H1 (cell line): ENCODE measurements around the gene NPFFR1. TPM values are rescaled to one million over a fixed set of nuclear protein-coding genes. Genes with fewer than 3 reads are reported as not detected.

Experiments used
- CTCF ChIA-PET: fragments of 300-600 bp; sonication (Branson Sonifier 250); formaldehyde crosslinking; loops from one replicate; lab custom pipeline; 2021; ENCODE audit not compliant: partially characterized antibody; lab: Charles Lee
- POLR2A ChIA-PET: fragments of 300-600 bp; sonication (Branson Sonifier 250); formaldehyde crosslinking; loops from one replicate; lab custom pipeline; 2021; ENCODE audit warnings: inconsistent platforms; ENCODE audit not compliant: partially characterized antibody; lab: Charles Lee
- DNase-seq, 2 experiments: peaks; one replicate each; pipeline versions ENCODE4 v3.0.0 to v3.0.0-alpha.2; 2010 to 2022; ENCODE audit warnings: low spot score in 2 of 2, low read depth in 1 of 2, mixed read lengths in 1 of 2
- FAIRE-seq: peaks from 2 replicates; lab custom pipeline; 2011; peaks lifted over from hg19 to GRCh38; lab: Jason Lieb, UNC
- H2AFZ ChIP-seq: 2 replicates; pipeline ENCODE4 v1.8.1; 2012; ENCODE audit warnings: low read length, inconsistent platforms
- H2AK5ac ChIP-seq: 2 replicates; pipeline ENCODE4 v1.6.1; 2013; ENCODE audit warnings: low read depth, low read length
- H2BK120ac ChIP-seq: replicated peaks from 2 replicates; pipeline ENCODE3; 2013; ENCODE audit warnings: low read depth, low read length, inconsistent platforms
- H2BK12ac ChIP-seq: 2 replicates; pipeline ENCODE4 v1.6.1; 2013; ENCODE audit warnings: low read depth, low read length
- H2BK15ac ChIP-seq: 2 replicates; pipeline ENCODE4 v1.6.1; 2013; ENCODE audit warnings: low read length
- H2BK20ac ChIP-seq: 2 replicates; pipeline ENCODE4 v1.6.1; 2013; ENCODE audit warnings: low read length
- H2BK5ac ChIP-seq: 2 replicates; pipeline ENCODE4 v1.6.1; 2013; ENCODE audit warnings: low read depth, low read length
- H3K14ac ChIP-seq: 2 replicates; pipeline ENCODE4 v1.6.1; 2013; ENCODE audit warnings: inconsistent platforms; ENCODE audit not compliant: insufficient read length
- H3K18ac ChIP-seq: 2 replicates; pipeline ENCODE4 v1.6.1; 2013; ENCODE audit warnings: low read length; ENCODE audit errors: extremely low read depth
- H3K23ac ChIP-seq: 2 replicates; pipeline ENCODE4 v1.6.1; 2013; ENCODE audit warnings: inconsistent platforms; ENCODE audit not compliant: insufficient read length
- H3K23me2 ChIP-seq: 2 replicates; pipeline ENCODE4 v1.6.1; 2013; ENCODE audit warnings: low read depth, low read length
- H3K27ac ChIP-seq: 2 replicates; pipeline ENCODE4 v1.6.1; 2011; ENCODE audit warnings: low read depth, low read length, inconsistent platforms
- H3K27me3 ChIP-seq, 4 experiments: replicated peaks in 1 of 4; 1 replicate in 1 of 4; 2 replicates in 3 of 4; pipeline versions ENCODE4 v1.6.1 to v1.8.1; 2011 to 2013; ENCODE audit warnings: low read length in 3 of 4, mild to moderate bottlenecking in 3 of 4, inconsistent platforms in 2 of 4, mixed read lengths in 2 of 4, moderate library complexity in 1 of 4; ENCODE audit not compliant: control insufficient read depth in 3 of 4, insufficient read depth in 3 of 4; ENCODE audit errors: extremely low read depth in 1 of 4
- H3K36me3 ChIP-seq, 4 experiments: 2 replicates each; pipeline versions ENCODE4 v1.6.1 to v1.8.1; 2011 to 2013; ENCODE audit warnings: mild to moderate bottlenecking in 4 of 4, low read length in 3 of 4, moderate library complexity in 2 of 4, control low read depth in 1 of 4, inconsistent platforms in 1 of 4; ENCODE audit not compliant: insufficient read depth in 4 of 4, control insufficient read depth in 2 of 4
- H3K4ac ChIP-seq: replicated peaks from 2 replicates; pipeline ENCODE3; 2013; ENCODE audit warnings: low read length, low read depth, mixed read lengths, inconsistent platforms; ENCODE audit not compliant: insufficient read length
- H3K4me1 ChIP-seq, 4 experiments: replicated peaks in 1 of 4; 1 replicate in 1 of 4; 2 replicates in 3 of 4; pipeline versions ENCODE4 v1.6.1 to v1.8.1; 2011 to 2013; ENCODE audit warnings: low read length in 3 of 4, inconsistent platforms in 2 of 4, mixed read lengths in 1 of 4; ENCODE audit not compliant: insufficient read depth in 4 of 4, control insufficient read depth in 3 of 4
- H3K4me2 ChIP-seq, 2 experiments: 2 replicates each; pipeline versions ENCODE4 v1.6.1 to v1.8.1; 2011 to 2013; ENCODE audit warnings: low read depth in 2 of 2, low read length in 2 of 2, control low read depth in 1 of 2, inconsistent platforms in 1 of 2, mild to moderate bottlenecking in 1 of 2; ENCODE audit not compliant: insufficient read depth in 1 of 2
- H3K4me3 ChIP-seq, 4 experiments: fragments of 200-600, 300-600 bp in 1 of 4; sonication (generic), shearing (Covaris generic), sonication (Bioruptor Twin) in 1 of 4; 2 replicates each; pipeline versions ENCODE4 v1.5.1 to v1.8.1; 2011 to 2016; ENCODE audit warnings: low read length in 4 of 4, low read depth in 3 of 4, control low read depth in 2 of 4, inconsistent platforms in 2 of 4, mild to moderate bottlenecking in 2 of 4, mixed read lengths in 1 of 4, moderate library complexity in 1 of 4; ENCODE audit not compliant: insufficient read depth in 2 of 4; ENCODE audit errors: extremely low read depth in 1 of 4
- H3K56ac ChIP-seq: replicated peaks from 2 replicates; pipeline ENCODE3; 2013; ENCODE audit warnings: low read depth, mild to moderate bottlenecking, mixed read lengths, low read length, inconsistent platforms; ENCODE audit not compliant: insufficient read length
- H3K79me1 ChIP-seq: 2 replicates; pipeline ENCODE4 v1.6.1; 2013; ENCODE audit warnings: low read depth, low read length, control low read depth
- H3K79me2 ChIP-seq, 2 experiments: 2 replicates each; pipeline versions ENCODE4 v1.6.1 to v1.8.1; 2012 to 2013; ENCODE audit warnings: low read length in 2 of 2, mild to moderate bottlenecking in 2 of 2, inconsistent platforms in 1 of 2; ENCODE audit not compliant: insufficient read depth in 2 of 2, control insufficient read depth in 1 of 2
- H3K9ac ChIP-seq, 4 experiments: replicated peaks in 1 of 4; 1 replicate in 1 of 4; 2 replicates in 3 of 4; pipeline versions ENCODE4 v1.6.1 to v1.8.1; 2011 to 2013; ENCODE audit warnings: low read depth in 3 of 4, low read length in 3 of 4, control low read depth in 2 of 4, mild to moderate bottlenecking in 2 of 4, moderate library complexity in 2 of 4, inconsistent platforms in 1 of 4; ENCODE audit errors: extremely low read depth in 1 of 4
- H3K9me3 ChIP-seq, 2 experiments: 2 replicates each; pipeline versions ENCODE4 v1.6.1 to v1.8.1; 2012 to 2013; ENCODE audit warnings: mild to moderate bottlenecking in 2 of 2, moderate library complexity in 2 of 2, control low read depth in 1 of 2, inconsistent platforms in 1 of 2, low read depth in 1 of 2, low read length in 1 of 2, mixed read lengths in 1 of 2; ENCODE audit not compliant: insufficient read depth in 2 of 2
- H4K20me1 ChIP-seq, 2 experiments: replicated peaks in 1 of 2; 2 replicates each; pipeline versions ENCODE3 to v1.8.1; 2011 to 2013; ENCODE audit warnings: inconsistent platforms in 2 of 2, low read length in 2 of 2, mild to moderate bottlenecking in 1 of 2; ENCODE audit not compliant: insufficient read depth in 2 of 2, control insufficient read depth in 1 of 2
- H4K5ac ChIP-seq: 2 replicates; pipeline ENCODE4 v1.6.1; 2013; ENCODE audit warnings: low read length, low read depth, mixed read lengths, inconsistent platforms; ENCODE audit not compliant: insufficient read length
- H4K8ac ChIP-seq: 2 replicates; pipeline ENCODE4 v1.8.0; 2013; ENCODE audit warnings: mild to moderate bottlenecking, moderate library complexity, low read length, inconsistent platforms; ENCODE audit not compliant: insufficient read depth; ENCODE audit errors: extremely low read depth
- H4K91ac ChIP-seq: replicated peaks from 2 replicates; pipeline ENCODE3; 2013; ENCODE audit warnings: low read length, mixed read lengths, inconsistent platforms; ENCODE audit not compliant: insufficient read length
- CEBPB ChIP-seq: IDR thresholded peaks from 2 replicates; pipeline ENCODE4 v1.6.1; 2012; ENCODE audit warnings: low read depth, low read length
- ZNF274 ChIP-seq: IDR thresholded peaks from 2 replicates; pipeline ENCODE4 v1.7.0; 2012; ENCODE audit warnings: low read length, borderline replicate concordance; ENCODE audit errors: extremely low read depth
- WGBS, 2 experiments: shearing (Covaris generic) in 1 of 2; methylation state at CpG; one replicate each; pipeline versions ENCODE4 v1.1.6 to v1.1.7; 2013 to 2015; ENCODE audit warnings: low lambda C conversion rate in 2 of 2, mixed read lengths in 2 of 2, inconsistent platforms in 1 of 2, low coverage in 1 of 2, missing lambda C conversion rate in 1 of 2; ENCODE audit not compliant: insufficient replicate concordance in 2 of 2, insufficient coverage in 1 of 2, insufficient read length in 1 of 2; ENCODE audit errors: extremely low coverage in 1 of 2, missing lambda C conversion rate in 1 of 2; 5-methylcytosine and 5-hydroxymethylcytosine counted together
- polyA plus RNA-seq, 7 experiments: library from polyadenylated mRNA; depleted of rRNA in 3 of 7; stranded (reverse) in 5 of 7; unstranded in 2 of 7; fragments of >200 nt in 5 of 7; fragments of 200-250 nt in 2 of 7; gene quantifications; 1 replicate in 5 of 7; 2 replicates in 1 of 7; 4 replicates in 1 of 7; pipeline versions ENCODE4 v1.2.1 to v1.2.3, GENCODE V29; 2011 to 2013; ENCODE audit warnings: missing spikeins in 2 of 7, mixed read lengths in 2 of 7
- total RNA-seq: library from RNA; stranded (reverse); fragmentation: NEBNext Ultra II Directional; extraction: Animal tissue kit (Norgen Biotek cat#: 25700); gene quantifications from 2 replicates; pipeline ENCODE4 v1.2.1, GENCODE V29; 2021

The NPFFR1 gene
- total and polyA plus RNA-seq, 2 of the 8 experiments (the other 6 are each of a cell fraction or from before 2014, with no cell fraction given) = 0.02 to 0.06 TPM

GRCh38 chr10:70302292-70302691 is 18.5 kb upstream of the NPFFR1 start:
- DNase-seq (no peak), FAIRE-seq (no peak)
- Histone ChIP-seq H3K79me2 (no peaks in the 10 kb centered on the region), H4K91ac (no peak overlapping the region), H2AFZ (no peak overlapping the region), H3K4ac (no peak overlapping the region), H3K18ac (no peak overlapping the region), H3K36me3 (no peaks in the 10 kb centered on the region), H2BK15ac (no peak overlapping the region), H3K79me1 (no peaks in the 10 kb centered on the region), H2BK20ac (no peak overlapping the region), H2BK120ac (no peak overlapping the region), H4K5ac (no peak overlapping the region), H2BK12ac (no peak overlapping the region), H3K56ac (no peak overlapping the region), H3K23me2 (no peaks in the 10 kb centered on the region), H2BK5ac (no peak overlapping the region), H3K27ac (no peak overlapping the region), H3K9me3 (no peaks in the 10 kb centered on the region), H3K4me2 (no peak overlapping the region), H3K27me3 (no peaks in the 10 kb centered on the region), H2AK5ac (no peak overlapping the region), H3K9ac (no peak overlapping the region), H3K4me1 (no peaks in the 10 kb centered on the region), H3K4me3 (no peak overlapping the region), H4K20me1 (no peaks in the 10 kb centered on the region), H3K14ac (no peak overlapping the region), H4K8ac (no peak overlapping the region), H3K23ac (no peak overlapping the region)
- POLR2A ChIA-PET = no interaction called here
- 97% methylated on average over 3 of the region's 3 CpGs; no CpG with 5 or more reads in 1 of the 2 experiments for WGBS, 2 experiments
- CTCF ChIA-PET = interaction anchor here (0.7 to 1.6 kb wide), 4 partner anchors 37 to 511 kb away, joined by 3 to 7 read pairs (median 4); no protein-coding TSS in a partner anchor
- TF ChIP-seq CEBPB (peak; percentile 87), ZNF274 (no peak)
